Panc1 (cell line): Measurements from ENCODE around the gene KIRREL3.

Source experiments
- CTCF ChIP-seq: fragments of 450-650 bp; IDR thresholded peaks from 2 replicates; pipeline ENCODE4 v1.5.1; 2017; ENCODE audit warnings: mild to moderate bottlenecking
- SIN3A ChIP-seq: IDR thresholded peaks from 2 replicates; pipeline ENCODE4 v1.6.1; 2012; ENCODE audit warnings: low read depth, mild to moderate bottlenecking, low read length, moderate library complexity, borderline replicate concordance; ENCODE audit not compliant: insufficient read depth

DNA sequence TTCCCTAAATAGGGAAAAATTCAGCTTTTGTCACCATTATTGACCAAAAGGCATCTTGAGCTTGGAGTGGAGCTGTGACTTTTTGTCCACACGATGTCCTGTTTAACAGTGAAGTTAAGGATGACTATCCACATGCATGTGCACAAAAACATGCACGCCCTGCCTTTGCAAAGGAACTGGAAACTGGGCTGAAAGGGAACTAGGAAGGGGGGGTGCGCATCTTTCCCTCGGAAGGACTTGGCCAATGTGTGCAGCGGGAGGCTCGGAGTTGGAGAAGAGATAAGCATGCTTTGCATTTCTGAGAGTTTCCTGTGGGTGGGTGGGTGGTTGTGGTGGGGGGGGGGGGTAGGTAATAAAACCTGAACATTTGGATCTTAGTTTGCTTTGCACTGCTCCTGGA lies 411 bp upstream of the KIRREL3 start:
- TF ChIP-seq SIN3A (no peak), CTCF (no peak)
